Endothelial cell of umbilical vein (primary cell): ENCODE results near the gene ITFG1. TPM values are rescaled to one million over a fixed set of nuclear protein-coding genes. Genes with fewer than 3 reads are reported as not detected.

ENCODE experiments used
- BruUV-seq: library from RNA; stranded (reverse); fragments of 400-500 nt; replicated peaks from 2 replicates; lab custom pipeline; 2021; lab: Mats Ljungman, UMichigan
- CTCF ChIA-PET: fragments of 300-600, 350-600 bp; sonication (Branson Sonifier 250); formaldehyde crosslinking; loops from one replicate; lab custom pipeline; 2021; ENCODE audit warnings: antibody characterized with exemption, inconsistent platforms; lab: Charles Lee
- POLR2A ChIA-PET: fragments of 300-600, 350-600 bp; sonication (Branson Sonifier 250); formaldehyde crosslinking; loops from one replicate; lab custom pipeline; 2021; ENCODE audit warnings: antibody characterized with exemption, inconsistent platforms; lab: Charles Lee
- DNase-seq: peaks from one replicate; pipeline ENCODE4 v3.0.0-alpha.2; 2011; ENCODE audit warnings: low read depth, low spot score
- FAIRE-seq: peaks from 2 replicates; lab custom pipeline; 2011; peaks lifted over from hg19 to GRCh38; lab: Jason Lieb, UNC
- H2AFZ ChIP-seq: 2 replicates; pipeline ENCODE4 v1.6.0; 2012; ENCODE audit warnings: low read depth, low read length, control low read depth, inconsistent platforms
- H3K27ac ChIP-seq: 2 replicates; pipeline ENCODE4 v1.5.1; 2011; ENCODE audit warnings: low read depth, mild to moderate bottlenecking, control low read depth, low read length, moderate library complexity; ENCODE audit not compliant: insufficient read depth
- H3K27me3 ChIP-seq, 2 experiments: 2 replicates each; pipeline versions ENCODE4 v1.6.0 to v1.6.1; 2011; ENCODE audit warnings: low read length in 2 of 2, mixed read lengths in 1 of 2; ENCODE audit not compliant: control insufficient read depth in 2 of 2, insufficient read depth in 2 of 2
- H3K36me3 ChIP-seq, 2 experiments: 2 replicates in 1 of 2; 3 replicates in 1 of 2; pipeline ENCODE4 v1.5.1; 2011; ENCODE audit warnings: low read length in 2 of 2, mild to moderate bottlenecking in 1 of 2, moderate library complexity in 1 of 2; ENCODE audit not compliant: control insufficient read depth in 2 of 2, insufficient read depth in 2 of 2; ENCODE audit errors: extremely low read depth in 1 of 2
- H3K4me1 ChIP-seq: 3 replicates; pipeline ENCODE4 v1.5.1; 2011; ENCODE audit warnings: mild to moderate bottlenecking, low read length; ENCODE audit not compliant: control insufficient read depth, insufficient read depth; ENCODE audit errors: extremely low read depth
- H3K4me2 ChIP-seq: 2 replicates; pipeline ENCODE4 v1.6.1; 2011; ENCODE audit warnings: low read length, control low read depth, mixed read lengths; ENCODE audit not compliant: insufficient read depth
- H3K4me3 ChIP-seq, 3 experiments: fragments of 200-600 bp in 1 of 3; sonication (generic), shearing (Covaris generic) in 1 of 3; replicated peaks in 1 of 3; 2 replicates each; pipeline ENCODE4 v1.5.1; 2011 to 2016; ENCODE audit warnings: control low read depth in 3 of 3, low read length in 3 of 3, mild to moderate bottlenecking in 2 of 3, inconsistent platforms in 1 of 3, low read depth in 1 of 3, moderate library complexity in 1 of 3; ENCODE audit not compliant: insufficient read depth in 1 of 3
- H3K79me2 ChIP-seq: 2 replicates; pipeline ENCODE4 v1.6.0; 2012; ENCODE audit warnings: low read length, inconsistent platforms; ENCODE audit not compliant: control insufficient read depth, insufficient read depth
- H3K9ac ChIP-seq: replicated peaks from 2 replicates; pipeline ENCODE3; 2011; ENCODE audit warnings: low read length, control low read depth; ENCODE audit not compliant: insufficient read depth; ENCODE audit errors: extremely low read depth
- H3K9me1 ChIP-seq: replicated peaks from 3 replicates; pipeline ENCODE4 v1.6.0; 2011; ENCODE audit warnings: mild to moderate bottlenecking, low read length; ENCODE audit not compliant: control insufficient read depth, insufficient read depth; ENCODE audit errors: extremely low read depth
- H3K9me3 ChIP-seq: replicated peaks from 2 replicates; pipeline ENCODE4 v1.5.1; 2012; ENCODE audit warnings: low read length, inconsistent platforms; ENCODE audit not compliant: control insufficient read depth, insufficient read depth
- H4K20me1 ChIP-seq: replicated peaks from 2 replicates; pipeline ENCODE3; 2011; ENCODE audit warnings: mild to moderate bottlenecking, low read length; ENCODE audit not compliant: control insufficient read depth, insufficient read depth; ENCODE audit errors: extremely low read depth
- CTCF ChIP-seq, 2 donors: IDR thresholded peaks; 1 replicate in 1 of 2; 2 replicates in 1 of 2; pipeline ENCODE4 v1.5.1; 2011; ENCODE audit warnings: low read length in 2 of 2, mild to moderate bottlenecking in 2 of 2, moderate library complexity in 2 of 2, control low read depth in 1 of 2, inconsistent platforms in 1 of 2, low read depth in 1 of 2; ENCODE audit not compliant: insufficient read depth in 1 of 2; ENCODE audit errors: extremely low read depth in 1 of 2
- EZH2 ChIP-seq: IDR thresholded peaks from 2 replicates; pipeline ENCODE4 v1.6.1; 2012; ENCODE audit warnings: borderline replicate concordance, low read depth, mild to moderate bottlenecking, moderate library complexity, low read length, inconsistent platforms; ENCODE audit not compliant: severe bottlenecking
- FOS ChIP-seq: IDR thresholded peaks from 2 replicates; pipeline ENCODE4 v1.6.1; 2011; ENCODE audit warnings: mild to moderate bottlenecking, low read length, moderate library complexity, borderline replicate concordance; ENCODE audit not compliant: insufficient read depth
- GATA2 ChIP-seq: IDR thresholded peaks from 2 replicates; pipeline ENCODE4 v1.7.0; 2011; ENCODE audit warnings: low read depth, mild to moderate bottlenecking, moderate library complexity, mixed read lengths, low read length; ENCODE audit not compliant: insufficient read length, insufficient read depth
- JUN ChIP-seq: IDR thresholded peaks from 2 replicates; pipeline ENCODE4 v1.6.1; 2011; ENCODE audit warnings: borderline replicate concordance, low read depth; ENCODE audit not compliant: insufficient read length, insufficient read depth
- MYC ChIP-seq: IDR thresholded peaks from one replicate; pipeline ENCODE4 v1.6.1; 2011; ENCODE audit warnings: mild to moderate bottlenecking, low read depth, low read length
- POLR2A ChIP-seq: IDR thresholded peaks from 2 replicates; pipeline ENCODE4 v1.6.1; 2012; ENCODE audit warnings: low read depth, mild to moderate bottlenecking, control low read depth, low read length
- POLR2AphosphoS5 ChIP-seq: IDR thresholded peaks from 2 replicates; pipeline ENCODE4 v1.6.1; 2012; ENCODE audit warnings: low read depth, mild to moderate bottlenecking, control low read depth, low read length, moderate library complexity; ENCODE audit not compliant: insufficient read depth
- dilution Hi-C: fragments of 300-500 bp; cut with MboI; formaldehyde crosslinking; loops from one replicate; pipeline ENCODE4 v1.15.0; 2019; ENCODE audit warnings: low sequenced_read_pairs; ENCODE audit not compliant: extremely low pct_ligation_motif_present
- intact Hi-C: fragments of 100-400 bp; cut with micrococcal nuclease; formaldehyde crosslinking; loops from one replicate; pipeline ENCODE4 v1.10.0; 2022
- polyA plus RNA-seq, 4 experiments: library from polyadenylated mRNA; depleted of rRNA in 3 of 4; stranded (reverse) in 3 of 4; unstranded in 1 of 4; fragments of >200 nt; gene quantifications; 2 replicates each; pipeline versions ENCODE4 v1.2.1 to v1.2.3, GENCODE V29; 2011 to 2012; ENCODE audit warnings: missing spikeins in 1 of 4
- total RNA-seq: library from RNA; stranded (reverse); gene quantifications from 2 replicates; pipeline ENCODE4 v1.2.3, GENCODE V29; 2021
- TF ChIP-seq, protein P1 (sequence below): IDR thresholded peaks from 2 replicates; pipeline ENCODE4 v1.6.1; 2011; ENCODE audit not compliant: insufficient read depth, insufficient read length

The ITFG1 gene
- total and polyA plus RNA-seq, 2 donors (not counting 3 experiments of a cell fraction or from before 2014, with no cell fraction given) = 32.1 to 44.2 TPM

- Histone ChIP-seq H4K20me1 (no peaks in the 10 kb centered on the region), H3K9me1 (no peaks in the 10 kb centered on the region), H3K79me2 (peaks cover 22% of the 10 kb centered on the region), H3K27me3 (no peaks in the 10 kb centered on the region), H3K36me3 (no peaks in the 10 kb centered on the region), H2AFZ (peak overlapping the region; percentile 94), H3K27ac (peak overlapping the region; percentile 99), H3K4me3 (peak overlapping the region; percentile 67 to 99 (median 77)), H3K9ac (peak overlapping the region; percentile 97), H3K4me1 (peaks cover 31% of the 10 kb centered on the region), H3K4me2 (peak overlapping the region; percentile 97), H3K9me3 (no peaks in the 10 kb centered on the region)
- TF ChIP-seq, protein P1, sequence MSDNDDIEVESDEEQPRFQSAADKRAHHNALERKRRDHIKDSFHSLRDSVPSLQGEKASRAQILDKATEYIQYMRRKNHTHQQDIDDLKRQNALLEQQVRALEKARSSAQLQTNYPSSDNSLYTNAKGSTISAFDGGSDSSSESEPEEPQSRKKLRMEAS = no peak
- TF ChIP-seq JUN (no peak), POLR2A (no peak), GATA2 (no peak), FOS (no peak), EZH2 (no peak), MYC (no peak), POLR2AphosphoS5 (no peak), CTCF (IDR thresholded peaks at IDR 0.05; ENCODE audit: extremely low read depth in 1 of 2, insufficient read depth in 1 of 2, low read depth in 1 of 2, low read length in 2 of 2) (no peak)
- BruUV-seq = TSS peak; percentile 49
- DNase-seq (peak; percentile 71), FAIRE-seq (peak; percentile 80)
- CTCF ChIA-PET = interaction anchor here (1.1 to 2.3 kb wide), 5 partner anchors 318 to 703 kb away, joined by 3 to 10 read pairs (median 8); partner anchors contain the start of gene NETO2
- POLR2A ChIA-PET = interaction anchor here (0.9 kb wide), 2 partner anchors 10 to 317 kb away, joined by 3 read pairs; no protein-coding TSS in a partner anchor
- dilution Hi-C loops (no loop called here), intact Hi-C loops (loop anchor here (1.0 to 10.0 kb wide), 7 partner anchors 181 to 696 kb away; partner anchors contain the start of genes ABCC12 and NETO2)
Observed at GRCh38 chr16:47461598-47462266, 869 bp upstream of the ITFG1 start.
